ENCODE data around the gene RGL3.
A peak's percentile ranks its signal among the peaks of the same experiment; 100 is the strongest.
"Not testable (repeated sequence)": the region's sequence is repeated elsewhere in the genome, so short reads cannot be mapped to it uniquely, and the experiment has no call there.

The RGL3 gene

GRCh38 chr19:11435833-11436313, 16.8 kb upstream of the RGL3 start:
- Histone ChIP-seq H2BK120ac (ENCODE audit: low read depth, low read length) (no peak overlapping the region), H3K27me3 (ENCODE audit: control insufficient read depth in 3 of 3, insufficient read depth in 3 of 3, low read depth in 1 of 3, low read length in 3 of 3) (no peaks in the 10 kb centered on the region), H3K36me3 (replicated peaks in 1 of 2; ENCODE audit: control insufficient read depth in 2 of 2, insufficient read depth in 2 of 2, low read length in 2 of 2) (peaks cover 24 to 45% of the 10 kb centered on the region in 2 donors), H3K9ac (ENCODE audit: low read depth, low read length, poor library complexity) (peak overlapping the region; percentile 94), H2AFZ (ENCODE audit: low read length) (peak overlapping the region; percentile 73), H3K18ac (ENCODE audit: low read length) (peak overlapping the region; percentile 90), H2BK15ac (ENCODE audit: low read length) (peak overlapping the region; percentile 97), H3K4ac (ENCODE audit: low read length) (no peak overlapping the region), H3K14ac (ENCODE audit: low read length) (peak overlapping the region; percentile 75), H2BK5ac (ENCODE audit: low read length) (peak overlapping the region; percentile 55), H3K4me1 (ENCODE audit: control insufficient read depth in 2 of 2, insufficient read depth in 1 of 2, low read depth in 1 of 2, low read length in 2 of 2) (peaks cover 10% of the 10 kb centered on the region in 2 donors), H2AK5ac (ENCODE audit: low read depth, low read length) (peak overlapping the region; percentile 72), H3K4me3 (ENCODE audit: low read length in 2 of 2) (peak overlapping the region; percentile 74 to 94), H3K4me2 (ENCODE audit: insufficient read depth, low read length, poor library complexity, severe bottlenecking) (peak overlapping the region; percentile 91), H4K8ac (ENCODE audit: low read depth, low read length) (no peak overlapping the region), H3K9me3 (replicated peaks in 1 of 2; ENCODE audit: control insufficient read depth in 2 of 2, insufficient read depth in 1 of 2, low read depth in 1 of 2, low read length in 2 of 2) (no peaks in the 10 kb centered on the region), H3K79me1 (ENCODE audit: low read depth, low read length) (peaks cover 12% of the 10 kb centered on the region), H4K91ac (ENCODE audit: low read depth, low read length, poor library complexity) (no peak overlapping the region), H3K23ac (ENCODE audit: low read depth, low read length, poor library complexity) (peak overlapping the region; percentile 87), H3K27ac (replicated peaks; ENCODE audit: low read length) (no peak overlapping the region), H2BK12ac (ENCODE audit: low read length) (no peak overlapping the region)
- no CpG with 5 or more reads among the region's 21 CpGs for WGBS, 2 donors (ENCODE audit: extremely low coverage in 2 of 2, insufficient read length in 2 of 2, insufficient replicate concordance in 1 of 2)
- no peak for DNase-seq (ENCODE audit: low spot score)

DNA sequence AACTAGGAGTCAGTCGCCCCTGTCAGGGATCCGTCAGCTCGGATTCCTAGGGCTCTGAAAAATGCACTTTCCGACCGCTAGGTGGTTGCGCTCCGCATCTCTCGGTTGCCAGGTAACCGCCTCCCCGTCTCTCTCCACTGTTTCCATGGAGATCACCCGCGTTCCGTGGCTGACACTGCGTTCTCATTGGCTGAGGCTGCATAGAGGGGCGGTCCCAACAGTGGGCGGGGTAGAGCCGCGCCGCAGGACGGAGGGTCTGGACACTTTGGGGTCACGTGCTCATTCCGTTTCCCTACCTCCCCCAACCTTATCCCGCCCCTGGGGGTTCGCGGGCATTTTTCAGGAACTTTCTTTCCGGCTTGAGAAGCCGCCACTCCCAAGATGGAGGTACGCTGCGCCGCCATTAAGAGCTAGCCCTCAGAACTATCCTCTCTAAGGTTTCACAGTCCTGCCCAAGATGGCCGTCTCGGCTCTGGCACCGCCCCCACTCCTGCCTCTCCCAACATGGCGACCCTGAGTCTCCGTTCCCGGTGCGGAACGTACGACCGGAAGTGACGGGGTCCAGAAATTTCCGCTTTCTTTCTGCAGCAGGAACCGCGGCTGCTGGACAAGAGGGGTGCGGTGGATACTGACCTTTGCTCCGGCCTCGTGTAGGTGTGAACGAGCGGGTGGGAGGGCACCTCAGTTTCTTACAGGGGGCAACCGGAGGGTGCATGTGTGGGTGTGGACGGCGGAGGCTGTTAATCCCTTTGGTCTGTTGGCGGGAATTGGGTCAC, 16.1 kb upstream of the RGL3 start, which contains the start of the genes ODAD3 and PRKCSH:
ODAD3 (minus strand) TSS at position 65 of the 776 bp plus-strand sequence. CDS start 105 bp downstream, outside the sequence.
PRKCSH (plus strand) TSS at position 579 of the 776 bp plus-strand sequence. CDS start 483 bp downstream, outside the sequence.
- peak within 1 kb of the TSS; percentile 89 for H2AFZ ChIP-seq (ENCODE audit: low read length)
- peak within 1 kb of the TSS; percentile 74 to 94 for H3K4me3 ChIP-seq (ENCODE audit: low read length in 2 of 2)
- no peak within 1 kb of the TSS for H4K91ac ChIP-seq (ENCODE audit: low read depth, low read length, poor library complexity)
- peak within 1 kb of the TSS; percentile 94 for H3K9ac ChIP-seq (ENCODE audit: low read depth, low read length, poor library complexity)
- H3K4ac ChIP-seq (ENCODE audit: low read length) = no peak within 1 kb of the TSS
- WGBS, 2 donors (ENCODE audit: extremely low coverage in 2 of 2, insufficient read length in 2 of 2, insufficient replicate concordance in 1 of 2) = no CpG with 5 or more reads among the region's 53 CpGs
- H3K27ac ChIP-seq (replicated peaks; ENCODE audit: low read length) = peak within 1 kb of the TSS; percentile 81
- H2AK5ac ChIP-seq (ENCODE audit: low read depth, low read length) = peak within 1 kb of the TSS; percentile 72
- H2BK120ac ChIP-seq (ENCODE audit: low read depth, low read length) = no peak within 1 kb of the TSS
- H3K4me2 ChIP-seq (ENCODE audit: insufficient read depth, low read length, poor library complexity, severe bottlenecking) = peak within 1 kb of the TSS; percentile 91
- H3K9me3 ChIP-seq (replicated peaks in 1 of 2; ENCODE audit: control insufficient read depth in 2 of 2, insufficient read depth in 1 of 2, low read depth in 1 of 2, low read length in 2 of 2) = no peaks in the 10 kb centered on the region
- H4K8ac ChIP-seq (ENCODE audit: low read depth, low read length) = no peak within 1 kb of the TSS
- H3K79me1 ChIP-seq (ENCODE audit: low read depth, low read length) = peaks cover 12% of the 10 kb centered on the region
- peak within 1 kb of the TSS; percentile 90 for H3K18ac ChIP-seq (ENCODE audit: low read length)
- peak within 1 kb of the TSS; percentile 55 for H2BK5ac ChIP-seq (ENCODE audit: low read length)
- peak within 1 kb of the TSS; percentile 87 for H3K23ac ChIP-seq (ENCODE audit: low read depth, low read length, poor library complexity)
- H2BK15ac ChIP-seq (ENCODE audit: low read length) = peak within 1 kb of the TSS; percentile 97
- DNase-seq (ENCODE audit: low spot score) = peak; percentile 99
- H3K36me3 ChIP-seq (replicated peaks in 1 of 2; ENCODE audit: control insufficient read depth in 2 of 2, insufficient read depth in 2 of 2, low read length in 2 of 2) = peaks cover 22 to 39% of the 10 kb centered on the region in 2 donors
- no peak within 1 kb of the TSS for H2BK12ac ChIP-seq (ENCODE audit: low read length)
- peak within 1 kb of the TSS; percentile 75 for H3K14ac ChIP-seq (ENCODE audit: low read length)
- H3K27me3 ChIP-seq (ENCODE audit: control insufficient read depth in 3 of 3, insufficient read depth in 3 of 3, low read depth in 1 of 3, low read length in 3 of 3) = no peaks in the 10 kb centered on the region
- peaks cover 10% of the 10 kb centered on the region in 2 donors for H3K4me1 ChIP-seq (ENCODE audit: control insufficient read depth in 2 of 2, insufficient read depth in 1 of 2, low read depth in 1 of 2, low read length in 2 of 2)

DNA sequence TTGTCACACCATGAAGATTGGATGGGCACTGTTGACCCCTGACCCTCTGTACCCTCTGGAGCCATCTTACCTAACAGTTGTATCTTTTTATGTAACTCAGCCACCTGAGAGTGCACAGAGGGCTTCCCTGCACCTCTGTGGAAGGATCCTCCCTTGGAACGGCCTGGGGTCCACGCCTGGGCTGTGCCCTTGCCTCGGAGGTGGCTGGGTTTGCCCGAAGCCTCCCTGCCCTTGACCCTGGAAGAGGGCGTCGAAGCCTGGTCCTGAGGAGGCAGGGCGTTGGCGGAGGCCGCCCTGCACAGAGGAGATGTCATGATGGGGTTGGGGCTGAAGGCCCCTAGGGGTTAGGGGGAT, 15.6 kb upstream of the RGL3 start:
- H3K27ac ChIP-seq (replicated peaks; ENCODE audit: low read length) = peak overlapping the region; percentile 81
- H3K36me3 ChIP-seq (replicated peaks in 1 of 2; ENCODE audit: control insufficient read depth in 2 of 2, insufficient read depth in 2 of 2, low read length in 2 of 2) = peaks cover 22 to 33% of the 10 kb centered on the region in 2 donors
- peak overlapping the region; percentile 89 for H3K9ac ChIP-seq (ENCODE audit: low read depth, low read length, poor library complexity)
- DNase-seq (ENCODE audit: low spot score) = no peak
- H3K4me1 ChIP-seq (ENCODE audit: control insufficient read depth in 2 of 2, insufficient read depth in 1 of 2, low read depth in 1 of 2, low read length in 2 of 2) = peaks cover 10% of the 10 kb centered on the region in 2 donors
- peak overlapping the region; percentile 14 for H3K23ac ChIP-seq (ENCODE audit: low read depth, low read length, poor library complexity)
- H3K4ac ChIP-seq (ENCODE audit: low read length) = no peak overlapping the region
- no peak overlapping the region for H3K14ac ChIP-seq (ENCODE audit: low read length)
- H4K8ac ChIP-seq (ENCODE audit: low read depth, low read length) = no peak overlapping the region
- no peak overlapping the region for H4K91ac ChIP-seq (ENCODE audit: low read depth, low read length, poor library complexity)
- H2BK120ac ChIP-seq (ENCODE audit: low read depth, low read length) = no peak overlapping the region
- H2BK12ac ChIP-seq (ENCODE audit: low read length) = no peak overlapping the region
- H2AK5ac ChIP-seq (ENCODE audit: low read depth, low read length) = no peak overlapping the region
- H3K18ac ChIP-seq (ENCODE audit: low read length) = peak overlapping the region; percentile 87
- WGBS, 2 donors (ENCODE audit: extremely low coverage in 2 of 2, insufficient read length in 2 of 2, insufficient replicate concordance in 1 of 2) = no CpG with 5 or more reads among the region's 9 CpGs
- H3K79me1 ChIP-seq (ENCODE audit: low read depth, low read length) = peaks cover 12% of the 10 kb centered on the region
- H2AFZ ChIP-seq (ENCODE audit: low read length) = peak overlapping the region; percentile 89
- no peaks in the 10 kb centered on the region for H3K9me3 ChIP-seq (replicated peaks in 1 of 2; ENCODE audit: control insufficient read depth in 2 of 2, insufficient read depth in 1 of 2, low read depth in 1 of 2, low read length in 2 of 2)
- no peak overlapping the region for H2BK5ac ChIP-seq (ENCODE audit: low read length)
- peak overlapping the region; percentile 54 to 77 for H3K4me3 ChIP-seq (ENCODE audit: low read length in 2 of 2)
- peak overlapping the region; percentile 78 for H3K4me2 ChIP-seq (ENCODE audit: insufficient read depth, low read length, poor library complexity, severe bottlenecking)
- H3K27me3 ChIP-seq (ENCODE audit: control insufficient read depth in 3 of 3, insufficient read depth in 3 of 3, low read depth in 1 of 3, low read length in 3 of 3) = no peaks in the 10 kb centered on the region
- H2BK15ac ChIP-seq (ENCODE audit: low read length) = no peak overlapping the region

GRCh38 chr19:11433526-11433925, 14.4 kb upstream of the RGL3 start:
- H3K14ac ChIP-seq (ENCODE audit: low read length); H3K4me2 ChIP-seq (ENCODE audit: insufficient read depth, low read length, poor library complexity, severe bottlenecking); H2AK5ac ChIP-seq (ENCODE audit: low read depth, low read length); H2BK12ac ChIP-seq (ENCODE audit: low read length); DNase-seq (ENCODE audit: low spot score); H3K9me3 ChIP-seq (replicated peaks in 1 of 2; ENCODE audit: control insufficient read depth in 2 of 2, insufficient read depth in 1 of 2, low read depth in 1 of 2, low read length in 2 of 2); H3K18ac ChIP-seq (ENCODE audit: low read length); H2BK120ac ChIP-seq (ENCODE audit: low read depth, low read length); H3K27me3 ChIP-seq (ENCODE audit: control insufficient read depth in 3 of 3, insufficient read depth in 3 of 3, low read depth in 1 of 3, low read length in 3 of 3); H2AFZ ChIP-seq (ENCODE audit: low read length); H3K23ac ChIP-seq (ENCODE audit: low read depth, low read length, poor library complexity); H3K27ac ChIP-seq (replicated peaks; ENCODE audit: low read length); H4K91ac ChIP-seq (ENCODE audit: low read depth, low read length, poor library complexity); H3K4ac ChIP-seq (ENCODE audit: low read length); H2BK5ac ChIP-seq (ENCODE audit: low read length); H2BK15ac ChIP-seq (ENCODE audit: low read length); H4K8ac ChIP-seq (ENCODE audit: low read depth, low read length); H3K4me3 ChIP-seq (ENCODE audit: low read length in 2 of 2); H3K9ac ChIP-seq (ENCODE audit: low read depth, low read length, poor library complexity): not testable (repeated sequence)
- H3K4me1 ChIP-seq (ENCODE audit: control insufficient read depth in 2 of 2, insufficient read depth in 1 of 2, low read depth in 1 of 2, low read length in 2 of 2) = peaks cover 10% of the 10 kb centered on the region in 2 donors
- H3K79me1 ChIP-seq (ENCODE audit: low read depth, low read length) = peaks cover 12% of the 10 kb centered on the region
- WGBS, 2 donors (ENCODE audit: extremely low coverage in 2 of 2, insufficient read length in 2 of 2, insufficient replicate concordance in 1 of 2) = no CpG with 5 or more reads among the region's 3 CpGs
- H3K36me3 ChIP-seq (replicated peaks in 1 of 2; ENCODE audit: control insufficient read depth in 2 of 2, insufficient read depth in 2 of 2, low read length in 2 of 2) = peaks cover 16 to 22% of the 10 kb centered on the region in 2 donors

Measured in neuronal stem cell (in vitro differentiated cells).